ENCODE data around the gene FBXW5.
A peak's percentile ranks its signal among the peaks of the same experiment; 100 is the strongest.

The FBXW5 gene

GRCh38 chr9:136930014-136930413 lies 14.5 kb downstream of the FBXW5 start:
- ATAC-seq (no peak), DNase-seq (no peak)

- DNase-seq (no peak), ATAC-seq (no peak)
Observed at GRCh38 chr9:136928591-136928990, 15.9 kb downstream of the FBXW5 start.

- no peak for ATAC-seq
- DNase-seq: no peak
Observed at GRCh38 chr9:136927343-136928271, 16.9 kb downstream of the FBXW5 start.

DNA sequence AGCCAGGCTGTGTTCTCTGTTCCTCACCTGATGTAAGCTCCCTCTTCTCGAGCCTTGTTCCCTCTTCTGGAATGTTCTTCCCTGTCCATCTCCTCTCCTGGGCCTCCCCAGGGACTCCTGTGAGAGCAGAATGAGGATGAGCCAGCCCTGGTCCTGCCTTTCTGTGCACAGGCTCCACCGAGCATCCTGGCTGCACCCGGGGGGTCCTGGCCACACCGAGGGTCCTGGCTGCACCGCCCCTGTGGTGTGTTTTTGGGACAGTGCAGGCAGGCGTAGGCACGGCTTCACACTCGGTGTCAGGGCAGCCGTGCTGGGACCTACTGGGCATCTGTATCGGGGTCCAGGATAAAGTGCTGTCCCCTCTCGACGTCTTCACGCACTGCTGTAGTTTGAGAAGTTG lies 17.8 kb downstream of the FBXW5 start:
- no peak for DNase-seq
- ATAC-seq: no peak

DNA sequence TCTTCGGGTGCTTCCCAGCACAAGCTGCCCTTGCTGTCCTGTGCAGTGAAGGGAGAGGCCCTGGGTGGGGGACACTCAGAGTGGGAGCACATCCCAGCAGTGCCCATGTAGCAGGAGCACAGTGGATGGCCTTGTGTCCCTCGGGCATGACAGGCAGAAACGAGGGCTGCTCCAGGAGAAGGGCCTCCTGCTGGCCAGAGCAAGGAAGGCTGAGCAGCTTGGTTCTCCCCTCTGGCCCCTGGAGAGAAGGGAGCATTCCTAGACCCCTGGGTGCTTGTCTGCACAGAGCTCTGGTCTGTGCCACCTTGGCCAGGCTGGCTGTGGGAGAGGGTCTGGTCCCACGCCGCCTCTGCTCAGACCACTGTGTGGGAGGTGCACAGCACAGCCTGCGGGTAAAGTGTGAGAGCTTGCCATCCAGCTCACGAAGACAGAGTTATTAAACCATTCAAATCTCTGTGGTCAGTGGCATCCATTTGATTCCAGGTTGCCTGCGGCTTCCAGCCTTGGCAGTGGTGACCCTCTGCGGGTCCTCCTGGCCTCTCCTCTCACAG lies 18.3 kb downstream of the FBXW5 start:
- ATAC-seq (no peak), DNase-seq (no peak)

DNA sequence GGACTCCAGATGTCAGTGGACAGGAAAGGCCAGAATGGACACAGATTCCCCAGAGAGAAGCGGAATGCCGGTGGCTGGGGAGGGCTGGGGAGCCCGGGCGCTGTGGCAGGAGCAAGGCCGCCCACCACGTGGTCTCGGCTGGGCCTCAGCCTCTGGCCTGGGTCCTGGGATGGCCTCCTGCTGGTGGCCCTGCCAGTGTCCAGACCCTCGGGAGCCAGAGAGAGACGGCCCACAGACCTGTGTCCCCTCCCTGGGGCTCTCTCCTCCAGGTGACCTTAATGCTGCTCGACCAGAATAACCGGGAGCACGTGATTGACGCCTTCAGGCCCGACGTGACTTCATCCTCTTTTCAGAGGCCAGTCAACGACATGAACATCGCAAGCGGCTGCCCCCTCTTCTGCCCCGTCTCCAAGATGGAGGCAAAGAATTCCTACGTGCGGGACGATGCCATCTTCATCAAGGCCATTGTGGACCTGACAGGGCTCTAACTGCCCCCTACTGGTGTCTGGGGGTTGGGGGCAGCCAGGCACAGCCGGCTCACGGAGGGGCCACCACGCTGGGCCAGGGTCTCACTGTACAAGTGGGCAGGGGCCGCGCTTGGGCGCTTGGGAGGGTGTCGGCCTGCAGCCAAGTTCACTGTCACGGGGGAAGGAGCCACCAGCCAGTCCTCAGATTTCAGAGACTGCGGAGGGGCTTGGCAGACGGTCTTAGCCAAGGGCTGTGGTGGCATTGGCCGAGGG lies 19.0 kb downstream of the FBXW5 start:
- no peak for ATAC-seq
- no peak for DNase-seq

DNA sequence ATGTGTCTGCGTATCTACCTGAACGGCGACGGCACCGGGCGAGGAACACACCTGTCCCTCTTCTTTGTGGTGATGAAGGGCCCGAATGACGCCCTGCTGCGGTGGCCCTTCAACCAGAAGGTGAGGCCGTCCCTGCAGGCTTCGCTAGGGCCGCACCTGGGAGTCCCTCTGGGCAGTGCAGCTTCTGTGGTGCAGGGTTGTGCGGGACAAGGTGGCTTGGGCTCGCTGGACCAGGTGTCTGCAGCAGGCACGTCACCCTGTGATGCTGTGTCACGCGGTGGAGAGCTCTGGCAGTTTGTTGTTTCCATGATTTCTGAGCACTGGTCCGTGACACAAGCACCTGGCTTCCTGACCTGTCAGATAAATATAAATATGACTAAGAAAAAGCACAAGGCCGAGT lies 20.7 kb downstream of the FBXW5 start:
- no peak for DNase-seq
- no peak for ATAC-seq

- no peak for ATAC-seq
- DNase-seq: no peak
Observed at GRCh38 chr9:136922540-136922939, 22.0 kb downstream of the FBXW5 start.

- DNase-seq: no peak
- ATAC-seq: no peak
Observed at GRCh38 chr9:136921718-136922117, 22.8 kb downstream of the FBXW5 start.

- DNase-seq (no peak), ATAC-seq (no peak)
Observed at GRCh38 chr9:136921307-136921706, 23.2 kb downstream of the FBXW5 start.

GRCh38 chr9:136920734-136921231 lies 23.8 kb downstream of the FBXW5 start:
- DNase-seq: no peak
- ATAC-seq: no peak

GRCh38 chr9:136920069-136920468 lies 24.5 kb downstream of the FBXW5 start:
- ATAC-seq: no peak
- DNase-seq: no peak

GRCh38 chr9:136917902-136918301 lies 26.6 kb downstream of the FBXW5 start:
- DNase-seq: no peak
- ATAC-seq: no peak

DNA sequence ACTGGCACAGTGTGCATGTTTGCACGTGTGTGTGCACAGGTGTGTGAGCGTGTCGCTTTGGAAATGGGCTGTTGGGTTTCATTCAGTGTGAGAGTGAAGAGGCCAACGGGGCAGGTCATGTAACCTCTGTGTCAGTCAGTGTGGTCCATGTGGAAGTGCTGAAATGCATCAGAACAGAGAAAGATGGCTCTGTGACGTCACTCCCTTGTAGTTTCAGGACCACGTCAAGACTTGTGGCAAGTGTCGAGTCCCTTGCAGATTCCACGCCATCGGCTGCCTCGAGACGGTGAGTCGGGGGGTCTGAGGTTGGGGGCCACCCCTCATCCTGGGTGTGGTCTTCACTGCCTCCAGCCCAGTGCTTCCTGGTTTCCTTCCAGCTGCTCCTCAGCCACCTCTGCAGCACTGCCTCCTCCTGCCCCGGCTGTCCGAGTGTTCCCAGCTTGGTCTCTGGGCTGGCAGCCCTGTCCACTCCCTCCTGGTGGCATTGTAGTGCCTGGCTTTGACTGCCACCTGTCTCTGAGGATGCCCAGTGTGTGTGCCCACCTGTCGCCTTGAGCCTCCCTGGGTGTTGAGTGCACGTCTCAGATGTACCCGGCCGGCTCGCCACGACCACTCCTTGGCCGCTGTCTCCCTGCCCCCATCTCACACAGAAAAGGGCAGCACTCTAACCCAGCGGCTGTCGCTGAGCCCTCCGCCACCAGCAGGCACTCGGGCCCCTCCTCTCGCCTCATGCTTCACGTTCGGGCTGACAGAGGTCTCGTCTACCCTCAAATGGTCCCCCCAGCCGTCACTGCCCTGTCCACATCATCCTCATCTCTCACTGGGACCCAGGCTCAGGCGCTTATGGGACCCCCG lies 28.0 kb downstream of the FBXW5 start:
- DNase-seq (no peak), ATAC-seq (no peak)

DNA sequence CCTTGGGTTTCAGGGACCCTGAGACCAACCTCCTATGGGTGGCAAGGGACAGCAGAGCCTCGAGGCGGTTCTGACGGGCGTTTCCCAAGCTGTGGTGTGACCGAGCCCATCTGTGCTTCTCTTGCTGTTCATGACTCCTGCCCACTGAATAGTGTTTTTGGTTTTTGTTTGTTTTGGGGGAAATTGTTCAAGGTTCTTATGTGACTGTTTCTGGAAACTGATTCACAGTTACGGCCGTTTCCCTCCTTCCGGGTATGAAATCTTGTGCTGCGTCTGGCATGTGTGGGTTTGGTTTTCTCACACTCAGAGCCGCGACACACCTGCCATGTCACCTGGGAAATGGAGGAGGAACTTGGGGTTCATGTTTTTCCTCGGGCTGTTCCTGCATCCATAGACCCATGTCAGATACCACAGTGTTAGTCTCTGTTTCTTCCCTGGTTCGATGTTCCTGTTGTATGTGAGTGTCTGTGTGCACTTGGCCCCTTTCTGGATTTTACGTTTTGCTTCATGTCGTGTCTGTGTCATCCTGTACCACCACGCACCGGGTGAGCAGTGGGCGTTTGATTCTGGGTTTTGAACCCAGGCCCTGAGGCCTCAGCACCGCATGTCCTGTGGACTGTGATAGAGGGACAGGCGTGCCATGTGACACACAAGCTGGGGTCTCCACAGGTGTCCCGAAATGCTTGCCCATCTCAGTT lies 28.8 kb downstream of the FBXW5 start:
- ATAC-seq (no peak), DNase-seq (no peak)

DNA sequence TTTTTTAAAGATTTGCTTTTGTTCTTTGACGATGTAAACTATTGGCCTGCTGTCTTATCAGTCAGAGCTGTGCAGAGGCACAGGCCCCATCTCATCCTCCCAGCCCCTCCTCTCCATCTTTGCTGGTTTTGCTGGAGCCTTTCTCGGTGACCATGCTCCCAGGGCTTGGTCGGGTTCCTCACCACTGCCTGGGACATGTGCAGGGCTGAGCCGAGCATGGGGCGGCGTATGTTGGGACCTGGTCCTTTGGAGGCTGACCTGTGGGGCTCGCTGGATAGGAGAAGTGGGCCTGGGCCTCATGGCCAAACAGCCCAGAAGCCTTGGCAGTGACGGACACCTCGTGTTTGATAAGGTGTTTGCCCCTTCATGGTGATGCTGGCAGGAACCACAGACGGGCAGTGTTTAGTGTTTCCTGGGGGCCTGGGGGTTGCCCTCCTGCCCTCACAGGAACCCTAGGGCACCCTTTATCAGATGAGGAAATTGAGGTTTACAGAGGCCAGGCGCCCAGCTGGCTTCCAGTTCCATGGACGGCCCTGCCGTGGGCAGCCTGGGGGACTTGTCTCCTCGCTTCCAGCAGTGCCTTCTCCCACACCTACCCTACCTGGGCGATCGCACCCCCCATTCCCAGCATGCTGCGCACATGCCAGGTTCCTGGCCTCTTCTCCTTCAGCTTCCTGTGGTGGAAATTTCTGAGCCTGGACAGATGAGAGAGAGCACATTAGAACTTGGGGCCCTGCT lies 30.7 kb downstream of the FBXW5 start:
- DNase-seq (no peak), ATAC-seq (no peak)

- ATAC-seq: peak; percentile 42
Observed at GRCh38 chr9:136910901-136911245, 33.7 kb downstream of the FBXW5 start.

GRCh38 chr9:136910197-136910900 lies 34.2 kb downstream of the FBXW5 start:
- ATAC-seq (peak; percentile 8), DNase-seq (no peak)

More at GRCh38 chr9:136910901-136911245, 33.7 kb downstream of the FBXW5 start:
- peak; percentile 19 for DNase-seq

DNA sequence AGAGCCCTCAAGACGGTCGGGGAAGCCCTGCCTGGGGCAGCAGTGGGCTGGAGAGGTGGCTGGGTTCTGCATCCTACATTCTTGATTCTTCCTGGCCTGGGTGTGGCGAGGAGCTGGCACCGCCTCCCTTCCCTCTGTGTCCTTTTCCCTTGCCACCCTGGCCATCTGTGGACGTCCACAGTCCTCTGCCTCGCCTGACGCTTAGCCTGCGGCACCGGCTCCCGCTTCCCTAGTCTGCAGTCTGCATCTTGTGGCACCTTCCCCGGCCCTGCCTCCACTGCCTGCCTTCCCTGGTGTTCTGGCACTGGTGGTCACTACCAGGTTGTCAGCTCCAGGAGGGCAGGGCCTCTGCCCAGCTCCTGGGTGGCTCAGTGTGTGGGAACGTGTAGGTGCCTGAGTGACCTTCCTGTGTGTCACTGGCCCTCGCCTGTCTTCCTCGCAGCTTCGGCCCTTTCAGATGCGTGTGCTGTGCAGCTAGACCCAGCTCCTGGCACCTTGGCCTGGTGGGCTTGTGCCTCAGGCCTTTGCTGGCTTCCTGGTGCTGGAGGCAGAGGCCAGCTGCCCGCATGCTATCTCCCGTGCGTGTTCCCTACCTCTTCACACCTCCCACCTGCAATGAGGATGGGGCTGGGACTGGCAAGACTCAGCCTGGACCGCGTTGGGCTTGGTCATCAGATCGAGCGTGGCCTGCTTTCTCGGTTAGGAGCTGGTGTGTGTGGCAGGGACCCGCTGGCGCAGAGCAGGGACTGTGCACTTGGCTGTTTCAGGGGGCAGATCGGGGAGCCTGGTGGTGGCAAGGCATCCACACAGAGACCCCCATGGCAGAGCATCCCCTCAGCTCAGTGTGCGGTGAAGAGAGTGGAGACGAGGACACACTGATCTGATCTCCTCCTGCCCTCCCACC lies 37.3 kb downstream of the FBXW5 start:
- ATAC-seq (no peak), DNase-seq (no peak)
